NB4 (cell line): ENCODE measurements around the gene MYBPHL.

ENCODE experiments used
- DNase-seq: peaks from one replicate; pipeline ENCODE4 v3.0.0; 2010; ENCODE audit warnings: low read depth
- H3K4me3 ChIP-seq: one replicate; pipeline ENCODE4 v1.5.1; 2011; ENCODE audit warnings: mild to moderate bottlenecking, low read depth, low read length, moderate library complexity
- CTCF ChIP-seq: IDR thresholded peaks from one replicate; pipeline ENCODE4 v1.5.1; 2012; ENCODE audit warnings: low read depth, low read length
- MAX ChIP-seq: IDR thresholded peaks from 2 replicates; pipeline ENCODE4 v1.6.1; 2011; ENCODE audit warnings: low read depth, low read length
- MYC ChIP-seq: IDR thresholded peaks from 2 replicates; pipeline ENCODE4 v1.6.1; 2011; ENCODE audit warnings: low read depth, low read length
- POLR2A ChIP-seq: IDR thresholded peaks from 2 replicates; pipeline ENCODE4 v1.6.1; 2011; ENCODE audit warnings: mild to moderate bottlenecking; ENCODE audit not compliant: insufficient read length; ENCODE audit errors: extremely low read depth

Gene MYBPHL

GRCh38 chr1:109253803-109254620, 52.8 kb downstream of the MYBPHL start:
- TF ChIP-seq CTCF, result no peak
- no peak for TF ChIP-seq MAX
- TF ChIP-seq POLR2A, result no peak
- no peak for TF ChIP-seq MYC
- DNase-seq, result no peak
- H3K4me3 ChIP-seq, result no peak overlapping the region

GRCh38 chr1:109252893-109253802, 53.7 kb downstream of the MYBPHL start:
- DNase-seq, result no peak
- TF ChIP-seq POLR2A, result no peak
- no peak for TF ChIP-seq CTCF
- no peak for TF ChIP-seq MAX
- TF ChIP-seq MYC, result no peak
- H3K4me3 ChIP-seq, result no peak overlapping the region

GRCh38 chr1:109252167-109252892, 54.5 kb downstream of the MYBPHL start:
- no peak for TF ChIP-seq POLR2A
- no peak for TF ChIP-seq MAX
- TF ChIP-seq MYC, result no peak
- no peak for TF ChIP-seq CTCF
- H3K4me3 ChIP-seq, result no peak overlapping the region

GRCh38 chr1:109251277-109252166, 55.3 kb downstream of the MYBPHL start:
- no peak overlapping the region for H3K4me3 ChIP-seq
- TF ChIP-seq MAX (no peak), POLR2A (no peak), MYC (no peak), CTCF (no peak)
- DNase-seq, result no peak

More at GRCh38 chr1:109252167-109252892, 54.5 kb downstream of the MYBPHL start:
- no peak for DNase-seq
